Measurements from ENCODE around the gene TMEM51.
A peak's percentile ranks its signal among the peaks of the same experiment; 100 is the strongest.

TMEM51 gene

GRCh38 chr1:15195420-15196052 lies 42.0 kb downstream of the TMEM51 start:
- Histone ChIP-seq H3K27me3 (ENCODE audit: control insufficient read depth, insufficient read depth, low read length) (no peaks in the 10 kb centered on the region), H3K9me3 (ENCODE audit: control insufficient read depth, insufficient read depth, low read length) (no peaks in the 10 kb centered on the region), H3K27ac (ENCODE audit: low read length) (no peak overlapping the region), H3K36me3 (ENCODE audit: control insufficient read depth, insufficient read depth, low read length) (no peaks in the 10 kb centered on the region), H3K4me1 (ENCODE audit: control insufficient read depth, insufficient read depth, low read length) (peaks cover 8% of the 10 kb centered on the region; the same call in 1 of the 2 replicates), H3K4me3 (ENCODE audit: low read length) (no peak overlapping the region)
- no CpG with 5 or more reads among the region's 9 CpGs for WGBS (ENCODE audit: insufficient coverage, insufficient read length)
- no peak for DNase-seq (ENCODE audit: low read depth, low spot score)

DNA sequence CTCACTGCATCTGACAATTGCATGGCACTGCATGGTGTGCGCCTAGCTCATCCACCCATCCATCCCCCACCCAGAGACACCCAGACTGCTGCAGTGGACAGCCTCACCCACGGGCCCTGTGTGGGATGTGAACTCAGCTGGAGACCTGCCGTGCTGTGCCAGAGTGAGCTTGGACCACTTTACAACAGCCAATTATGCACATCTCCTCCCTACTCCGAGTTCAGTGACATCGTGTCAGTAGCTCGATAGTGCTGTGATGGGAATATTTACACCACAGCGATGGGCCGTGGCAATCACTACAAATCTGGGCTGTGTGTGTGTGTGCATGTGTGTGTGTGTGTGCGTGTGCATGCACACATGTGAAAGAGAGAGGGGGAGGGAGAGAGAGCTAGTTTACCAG lies 42.5 kb downstream of the TMEM51 start:
- Histone ChIP-seq H3K36me3 (ENCODE audit: control insufficient read depth, insufficient read depth, low read length) (no peaks in the 10 kb centered on the region), H3K27me3 (ENCODE audit: control insufficient read depth, insufficient read depth, low read length) (no peaks in the 10 kb centered on the region), H3K9me3 (ENCODE audit: control insufficient read depth, insufficient read depth, low read length) (no peaks in the 10 kb centered on the region), H3K4me3 (ENCODE audit: low read length) (no peak overlapping the region), H3K4me1 (ENCODE audit: control insufficient read depth, insufficient read depth, low read length) (peaks cover 8% of the 10 kb centered on the region; the same call in 1 of the 2 replicates), H3K27ac (ENCODE audit: low read length) (no peak overlapping the region)
- no peak for DNase-seq (ENCODE audit: low read depth, low spot score)
- WGBS (ENCODE audit: insufficient coverage, insufficient read length), result no CpG with 5 or more reads among the region's 9 CpGs

DNA sequence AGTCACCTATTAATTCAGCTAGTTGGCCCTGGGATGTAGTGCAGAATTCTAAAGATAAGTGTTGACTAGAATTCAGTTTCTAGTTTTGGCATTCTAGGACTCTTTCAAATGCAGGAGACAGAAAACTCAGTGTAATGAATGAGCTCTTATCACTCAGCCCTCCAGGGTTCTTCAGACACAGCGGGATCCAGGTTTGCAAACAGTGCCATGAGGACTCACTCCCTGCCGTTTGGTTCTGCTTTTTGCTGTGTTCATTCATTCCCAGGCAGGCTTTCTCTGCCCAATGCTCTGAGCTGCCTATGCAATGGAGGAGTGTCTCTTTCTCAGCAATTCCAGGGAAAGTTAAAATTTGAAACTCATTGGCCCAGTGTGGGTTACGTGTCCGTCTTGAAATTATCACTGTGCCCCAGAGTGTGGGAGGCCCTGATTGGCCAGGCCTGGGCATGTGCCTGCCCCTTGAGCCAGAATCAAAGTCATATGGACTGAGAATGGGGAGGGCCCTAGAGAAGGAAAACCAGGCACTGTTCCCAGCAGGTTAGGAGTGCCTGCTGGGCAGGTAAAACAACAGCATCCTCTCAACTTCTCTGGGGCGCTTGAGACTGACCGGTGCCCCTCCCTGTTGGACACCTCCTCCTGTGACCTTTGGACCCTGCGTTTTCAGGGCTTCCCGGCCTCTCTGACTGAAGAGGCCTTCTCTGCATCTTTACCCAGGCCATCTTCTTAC lies 43.4 kb downstream of the TMEM51 start:
- Histone ChIP-seq H3K27me3 (ENCODE audit: control insufficient read depth, insufficient read depth, low read length) (no peaks in the 10 kb centered on the region), H3K4me1 (ENCODE audit: control insufficient read depth, insufficient read depth, low read length) (peaks cover 8% of the 10 kb centered on the region; the same call in 1 of the 2 replicates), H3K27ac (ENCODE audit: low read length) (no peak overlapping the region), H3K4me3 (ENCODE audit: low read length) (no peak overlapping the region), H3K36me3 (ENCODE audit: control insufficient read depth, insufficient read depth, low read length) (no peaks in the 10 kb centered on the region), H3K9me3 (ENCODE audit: control insufficient read depth, insufficient read depth, low read length) (no peaks in the 10 kb centered on the region)
- no CpG with 5 or more reads among the region's 8 CpGs for WGBS (ENCODE audit: insufficient coverage, insufficient read length)
- no peak for DNase-seq (ENCODE audit: low read depth, low spot score)

GRCh38 chr1:15197591-15198447 lies 44.3 kb downstream of the TMEM51 start:
- WGBS (ENCODE audit: insufficient coverage, insufficient read length), result no CpG with 5 or more reads among the region's 12 CpGs
- Histone ChIP-seq H3K27ac (ENCODE audit: low read length) (no peak overlapping the region), H3K4me3 (ENCODE audit: low read length) (no peak overlapping the region), H3K27me3 (ENCODE audit: control insufficient read depth, insufficient read depth, low read length) (no peaks in the 10 kb centered on the region), H3K4me1 (ENCODE audit: control insufficient read depth, insufficient read depth, low read length) (peaks cover 8% of the 10 kb centered on the region; the same call in 1 of the 2 replicates), H3K9me3 (ENCODE audit: control insufficient read depth, insufficient read depth, low read length) (no peaks in the 10 kb centered on the region), H3K36me3 (ENCODE audit: control insufficient read depth, insufficient read depth, low read length) (no peaks in the 10 kb centered on the region)
- DNase-seq (ENCODE audit: low read depth, low spot score), result no peak

DNA sequence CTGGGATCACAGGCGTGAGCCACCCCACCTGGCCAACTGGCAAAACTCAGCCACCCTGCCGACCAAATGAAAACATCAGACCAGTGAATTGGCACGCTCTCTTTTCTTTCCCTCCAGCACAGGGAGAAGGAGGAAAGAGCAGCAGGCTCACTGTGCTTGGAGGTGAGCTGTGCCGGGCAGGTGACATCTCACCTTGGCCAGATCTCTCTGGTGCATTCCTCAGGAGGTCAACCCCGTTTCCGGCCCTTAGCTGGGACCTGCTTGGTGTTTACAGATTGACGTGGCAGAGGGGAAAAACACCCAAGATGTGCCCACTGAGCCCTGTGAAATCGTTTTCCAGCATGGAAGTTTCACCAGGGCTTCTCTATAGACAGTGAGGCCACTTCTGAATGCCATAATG lies 45.1 kb downstream of the TMEM51 start:
- H3K27me3 ChIP-seq (ENCODE audit: control insufficient read depth, insufficient read depth, low read length), result no peaks in the 10 kb centered on the region
- H3K36me3 ChIP-seq (ENCODE audit: control insufficient read depth, insufficient read depth, low read length), result no peaks in the 10 kb centered on the region
- H3K27ac ChIP-seq (ENCODE audit: low read length), result no peak overlapping the region
- no peaks in the 10 kb centered on the region for H3K9me3 ChIP-seq (ENCODE audit: control insufficient read depth, insufficient read depth, low read length)
- no CpG with 5 or more reads among the region's 8 CpGs for WGBS (ENCODE audit: insufficient coverage, insufficient read length)
- no peak for DNase-seq (ENCODE audit: low read depth, low spot score)
- peaks cover 8% of the 10 kb centered on the region; the same call in 1 of the 2 replicates for H3K4me1 ChIP-seq (ENCODE audit: control insufficient read depth, insufficient read depth, low read length)
- no peak overlapping the region for H3K4me3 ChIP-seq (ENCODE audit: low read length)

- DNase-seq (ENCODE audit: low read depth, low spot score), result no peak
- Histone ChIP-seq H3K36me3 (ENCODE audit: control insufficient read depth, insufficient read depth, low read length) (no peaks in the 10 kb centered on the region), H3K9me3 (ENCODE audit: control insufficient read depth, insufficient read depth, low read length) (no peaks in the 10 kb centered on the region), H3K4me3 (ENCODE audit: low read length) (no peak overlapping the region), H3K4me1 (ENCODE audit: control insufficient read depth, insufficient read depth, low read length) (peaks cover 5% of the 10 kb centered on the region; the same call in 1 of the 2 replicates), H3K27ac (ENCODE audit: low read length) (no peak overlapping the region), H3K27me3 (ENCODE audit: control insufficient read depth, insufficient read depth, low read length) (no peaks in the 10 kb centered on the region)
- WGBS (ENCODE audit: insufficient coverage, insufficient read length), result no CpG with 5 or more reads among the region's 4 CpGs
Observed at GRCh38 chr1:15201221-15201620, 47.7 kb downstream of the TMEM51 start.

DNA sequence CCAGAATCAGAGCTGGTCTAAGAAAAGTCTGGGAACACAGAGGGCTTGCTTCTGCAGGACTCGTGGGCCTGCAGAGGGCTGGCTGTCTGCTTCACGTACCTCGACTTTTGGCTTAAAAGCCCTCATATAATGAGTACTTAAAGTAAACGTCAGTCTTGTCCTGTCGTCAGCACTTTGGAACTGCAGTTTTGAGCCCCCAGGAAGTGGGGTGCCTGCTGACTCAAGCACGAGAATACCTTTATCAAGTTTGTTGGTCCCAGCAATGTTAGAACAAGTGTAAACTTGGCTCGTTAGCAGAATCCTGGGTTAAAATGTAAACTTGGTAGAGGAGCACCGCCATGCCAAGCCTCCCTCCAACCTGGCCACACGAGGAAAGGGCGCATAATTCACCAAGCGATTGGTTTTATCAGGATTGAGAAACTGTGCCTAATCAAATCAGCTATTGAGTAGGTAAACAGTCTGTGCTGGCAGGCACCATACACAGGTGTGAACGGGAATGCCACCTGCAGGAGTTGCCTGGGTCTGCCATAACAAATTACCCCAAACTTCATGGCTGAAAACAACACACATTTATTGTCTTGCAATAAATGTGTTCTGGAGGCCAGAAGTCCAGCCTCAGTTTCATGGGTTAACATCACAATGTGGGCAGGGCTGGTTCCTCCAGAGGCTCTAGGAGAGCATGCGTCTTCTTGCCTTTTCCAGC lies 48.5 kb downstream of the TMEM51 start:
- no peaks in the 10 kb centered on the region for H3K27me3 ChIP-seq (ENCODE audit: control insufficient read depth, insufficient read depth, low read length)
- no peak for DNase-seq (ENCODE audit: low read depth, low spot score)
- no peaks in the 10 kb centered on the region for H3K36me3 ChIP-seq (ENCODE audit: control insufficient read depth, insufficient read depth, low read length)
- no peak overlapping the region for H3K27ac ChIP-seq (ENCODE audit: low read length)
- H3K4me1 ChIP-seq (ENCODE audit: control insufficient read depth, insufficient read depth, low read length), result peaks cover 5% of the 10 kb centered on the region; the same call in 1 of the 2 replicates
- no peaks in the 10 kb centered on the region for H3K9me3 ChIP-seq (ENCODE audit: control insufficient read depth, insufficient read depth, low read length)
- H3K4me3 ChIP-seq (ENCODE audit: low read length), result no peak overlapping the region
- WGBS (ENCODE audit: insufficient coverage, insufficient read length), result no CpG with 5 or more reads among the region's 13 CpGs

GRCh38 chr1:15204931-15205330 lies 51.4 kb downstream of the TMEM51 start:
- Histone ChIP-seq H3K4me3 (ENCODE audit: low read length) (no peak overlapping the region), H3K9me3 (ENCODE audit: control insufficient read depth, insufficient read depth, low read length) (no peaks in the 10 kb centered on the region), H3K4me1 (ENCODE audit: control insufficient read depth, insufficient read depth, low read length) (peaks cover 11% of the 10 kb centered on the region), H3K27ac (ENCODE audit: low read length) (no peak overlapping the region), H3K27me3 (ENCODE audit: control insufficient read depth, insufficient read depth, low read length) (no peaks in the 10 kb centered on the region), H3K36me3 (ENCODE audit: control insufficient read depth, insufficient read depth, low read length) (no peaks in the 10 kb centered on the region)
- no CpG with 5 or more reads among the region's 7 CpGs for WGBS (ENCODE audit: insufficient coverage, insufficient read length)
- DNase-seq (ENCODE audit: low read depth, low spot score), result no peak

GRCh38 chr1:15205586-15206346 lies 52.2 kb downstream of the TMEM51 start:
- Histone ChIP-seq H3K9me3 (ENCODE audit: control insufficient read depth, insufficient read depth, low read length) (no peaks in the 10 kb centered on the region), H3K4me1 (ENCODE audit: control insufficient read depth, insufficient read depth, low read length) (peaks cover 11% of the 10 kb centered on the region), H3K27me3 (ENCODE audit: control insufficient read depth, insufficient read depth, low read length) (no peaks in the 10 kb centered on the region), H3K36me3 (ENCODE audit: control insufficient read depth, insufficient read depth, low read length) (no peaks in the 10 kb centered on the region), H3K4me3 (ENCODE audit: low read length) (no peak overlapping the region), H3K27ac (ENCODE audit: low read length) (peak overlapping the region; percentile 41)
- no CpG with 5 or more reads among the region's 12 CpGs for WGBS (ENCODE audit: insufficient coverage, insufficient read length)
- no peak for DNase-seq (ENCODE audit: low read depth, low spot score)

Measured in iPS DF 6.9 (cell line).